Measurements from ENCODE around the gene PHKG1.
A peak's percentile ranks its signal among the peaks of the same experiment; 100 is the strongest.

GRCh38 chr7:56063882-56064625 lies 28.7 kb downstream of the PHKG1 start, which contains the start of gene SUMF2:
- TF ChIP-seq CTCF (IDR thresholded peaks at IDR 0.05; ENCODE audit: low read length) (peak; percentile 22; the same call in 1 of the 2 replicates), EZH2 (IDR thresholded peaks at IDR 0.05; ENCODE audit: borderline replicate concordance, low read length) (no peak)
